ENCODE results near the gene LCOR. TPM values are rescaled to one million over a fixed set of nuclear protein-coding genes. Genes with fewer than 3 reads are reported as not detected.

LCOR gene
- total RNA-seq, 1 experiment from 2014 or later: 42.1 TPM

- no peak overlapping the region for H3K23ac ChIP-seq (ENCODE audit: insufficient read length, low read depth, low read length)
- H4K5ac ChIP-seq (ENCODE audit: insufficient read length, low read depth, low read length): no peak overlapping the region
- no peak for DNase-seq
- H3K79me2 ChIP-seq (ENCODE audit: insufficient read depth, low read length): peaks cover 39% of the 10 kb centered on the region; the same call in 1 of the 2 replicates
- no peak overlapping the region for H3K4ac ChIP-seq (ENCODE audit: low read depth, low read length)
- H3K27ac Mint-ChIP-seq: peak overlapping the region in 1 of 3 experiments; percentile 89; a peak in 2 of 7 replicates
- no peak overlapping the region for H3K9ac ChIP-seq (ENCODE audit: extremely low read depth, insufficient read length, low read length)
- H4K8ac ChIP-seq (replicated peaks; ENCODE audit: insufficient read length, low read depth, low read length): no peak overlapping the region
- no peak overlapping the region for H3T11ph ChIP-seq (ENCODE audit: low read length)
- peaks cover 3% of the 10 kb centered on the region for H3K79me1 ChIP-seq (ENCODE audit: insufficient read depth, low read depth, low read length, poor library complexity, severe bottlenecking)
- no peaks in the 10 kb centered on the region; the same call in 1 of the 2 replicates for H3K4me1 ChIP-seq (ENCODE audit: insufficient read depth, low read length)
- H3K14ac ChIP-seq (ENCODE audit: insufficient read depth, low read length): no peak overlapping the region
- H2BK12ac ChIP-seq (ENCODE audit: insufficient read length, low read depth, low read length): no peak overlapping the region
- no peak overlapping the region for H3K4me2 ChIP-seq (ENCODE audit: insufficient read depth, insufficient read length, low read length)
- H3K4me1 Mint-ChIP-seq: peaks cover 54 to 57% of the 10 kb centered on the region in 2 experiments
- no peaks in the 10 kb centered on the region for H3K9me3 Mint-ChIP-seq
- no peaks in the 10 kb centered on the region for H3K27me3 ChIP-seq (ENCODE audit: insufficient read depth, low read length)
- no peak overlapping the region for H3K18ac ChIP-seq (ENCODE audit: insufficient read length, low read depth, low read length)
- no peak overlapping the region for H3K56ac ChIP-seq (ENCODE audit: insufficient read length, low read depth, low read length)
- no peak overlapping the region for H2AK5ac ChIP-seq (ENCODE audit: insufficient read length, low read length)
- no peak overlapping the region for H2BK120ac ChIP-seq (ENCODE audit: low read depth, low read length, poor library complexity, severe bottlenecking)
- H3K9me3 ChIP-seq (ENCODE audit: control insufficient read depth, low read depth, low read length): no peaks in the 10 kb centered on the region
- no CpG with 5 or more reads among the region's 1 CpG for whole genome bisulfite sequencing (ENCODE audit: extremely low coverage, insufficient read length, low lambda C conversion rate)
- H3K27ac ChIP-seq (ENCODE audit: insufficient read length, low read depth, low read length): no peak overlapping the region
- no peak overlapping the region for H4K91ac ChIP-seq (ENCODE audit: insufficient read length, low read depth, low read length)
- no peak overlapping the region for H2BK5ac ChIP-seq (ENCODE audit: insufficient read length, low read length)
- H3K23me2 ChIP-seq (ENCODE audit: insufficient read length, low read depth, low read length, poor library complexity, severe bottlenecking): peaks cover 3% of the 10 kb centered on the region
- TF ChIP-seq, protein P1, sequence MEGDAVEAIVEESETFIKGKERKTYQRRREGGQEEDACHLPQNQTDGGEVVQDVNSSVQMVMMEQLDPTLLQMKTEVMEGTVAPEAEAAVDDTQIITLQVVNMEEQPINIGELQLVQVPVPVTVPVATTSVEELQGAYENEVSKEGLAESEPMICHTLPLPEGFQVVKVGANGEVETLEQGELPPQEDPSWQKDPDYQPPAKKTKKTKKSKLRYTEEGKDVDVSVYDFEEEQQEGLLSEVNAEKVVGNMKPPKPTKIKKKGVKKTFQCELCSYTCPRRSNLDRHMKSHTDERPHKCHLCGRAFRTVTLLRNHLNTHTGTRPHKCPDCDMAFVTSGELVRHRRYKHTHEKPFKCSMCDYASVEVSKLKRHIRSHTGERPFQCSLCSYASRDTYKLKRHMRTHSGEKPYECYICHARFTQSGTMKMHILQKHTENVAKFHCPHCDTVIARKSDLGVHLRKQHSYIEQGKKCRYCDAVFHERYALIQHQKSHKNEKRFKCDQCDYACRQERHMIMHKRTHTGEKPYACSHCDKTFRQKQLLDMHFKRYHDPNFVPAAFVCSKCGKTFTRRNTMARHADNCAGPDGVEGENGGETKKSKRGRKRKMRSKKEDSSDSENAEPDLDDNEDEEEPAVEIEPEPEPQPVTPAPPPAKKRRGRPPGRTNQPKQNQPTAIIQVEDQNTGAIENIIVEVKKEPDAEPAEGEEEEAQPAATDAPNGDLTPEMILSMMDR (conservative IDR thresholded peaks at IDR 0.05): no peak
- no peak overlapping the region for H2BK15ac ChIP-seq (ENCODE audit: low read depth, low read length)
- peak overlapping the region in 1 of 2 experiments; percentile 64; a peak in 2 of 5 replicates for H3K4me3 Mint-ChIP-seq
- no peaks in the 10 kb centered on the region for H4K20me1 ChIP-seq (ENCODE audit: control insufficient read depth, insufficient read depth, insufficient read length)
- H2AFZ ChIP-seq (ENCODE audit: low read length): no peak overlapping the region
- peaks cover 6 to 24% (median 14%) of the 10 kb centered on the region in 3 experiments for H3K36me3 Mint-ChIP-seq (ENCODE audit: insufficient read depth in 1 of 3, low read depth in 3 of 3)
- no peaks in the 10 kb centered on the region for H3K27me3 Mint-ChIP-seq (ENCODE audit: low read depth)
- H2BK20ac ChIP-seq (ENCODE audit: low read depth, low read length, poor library complexity, severe bottlenecking): no peak overlapping the region
Observed at GRCh38 chr10:96835899-96836298, 3.8 kb downstream of the LCOR start.

Measured in H9 (cell line).